Neural progenitor cell (in vitro differentiated cells): Measurements from ENCODE around the gene GDPGP1. TPM values are rescaled to one million over a fixed set of nuclear protein-coding genes. Genes with fewer than 3 reads are reported as not detected.
"Not testable (repeated sequence)": the region's sequence is repeated elsewhere in the genome, so short reads cannot be mapped to it uniquely, and the experiment has no call there.

Experiments used
- DNase-seq: peaks from one replicate; pipeline ENCODE4 v3.0.0-alpha.2; 2016; ENCODE audit warnings: low spot score
- H2AFZ ChIP-seq: fragments of 200-600 bp; sonication (generic); replicated peaks from 2 replicates; pipeline ENCODE4 v1.6.1; 2016; ENCODE audit warnings: antibody characterized with exemption
- H3F3A ChIP-seq: fragments of 200-600 bp; sonication (generic); 2 replicates; pipeline ENCODE4 v1.6.1; 2016; ENCODE audit warnings: antibody characterized with exemption, low read depth
- H3K27ac ChIP-seq: fragments of 200-600 bp; sonication (generic); 2 replicates; pipeline ENCODE4 v1.5.1; 2016; ENCODE audit warnings: mild to moderate bottlenecking
- H3K27me3 ChIP-seq: fragments of 200-600 bp; sonication (generic); 2 replicates; pipeline ENCODE4 v1.6.1; 2016; ENCODE audit warnings: mild to moderate bottlenecking, moderate library complexity
- H3K36me3 ChIP-seq: fragments of 200-600 bp; sonication (generic); 2 replicates; pipeline ENCODE4 v1.5.1; 2016
- H3K4me1 ChIP-seq: fragments of 200-600 bp; sonication (generic); 2 replicates; pipeline ENCODE4 v1.6.1; 2016; ENCODE audit warnings: mixed run types
- H3K4me2 ChIP-seq: fragments of 200-600 bp; sonication (generic); 2 replicates; pipeline ENCODE4 v1.6.1; 2016
- H3K4me3 ChIP-seq: fragments of 200-600 bp; sonication (generic); 2 replicates; pipeline ENCODE4 v1.5.1; 2016
- H3K79me2 ChIP-seq: fragments of 200-600 bp; sonication (generic); 2 replicates; pipeline ENCODE4 v1.6.1; 2016; ENCODE audit warnings: low read depth
- H3K9ac ChIP-seq: fragments of 200-600 bp; sonication (generic); 2 replicates; pipeline ENCODE4 v1.6.1; 2016
- H3K9me3 ChIP-seq: fragments of 200-600 bp; sonication (generic); 2 replicates; pipeline ENCODE4 v1.5.1; 2016; ENCODE audit warnings: low read depth
- H4K20me1 ChIP-seq: fragments of 200-600 bp; sonication (generic); 2 replicates; pipeline ENCODE4 v1.6.1; 2016; ENCODE audit warnings: low read depth
- H3K27ac Mint-ChIP-seq: 3 replicates; pipeline ENCODE4 v1.8.0; 2021; ENCODE audit warnings: mixed read lengths
- H3K27me3 Mint-ChIP-seq: 2 replicates; pipeline ENCODE4 v1.8.0; 2022; ENCODE audit warnings: low read depth, mild to moderate bottlenecking, inconsistent platforms, moderate library complexity, mixed read lengths; ENCODE audit not compliant: insufficient read depth
- H3K36me3 Mint-ChIP-seq: 3 replicates; pipeline ENCODE4 v1.8.0; 2021; ENCODE audit warnings: mixed read lengths
- H3K4me1 Mint-ChIP-seq: 3 replicates; pipeline ENCODE4 v1.8.0; 2021; ENCODE audit warnings: mixed read lengths
- H3K4me3 Mint-ChIP-seq: 3 replicates; pipeline ENCODE4 v1.8.0; 2021; ENCODE audit warnings: mild to moderate bottlenecking, moderate library complexity, mixed read lengths
- H3K9me3 Mint-ChIP-seq: 3 replicates; pipeline ENCODE4 v1.8.0; 2020; ENCODE audit warnings: mixed read lengths
- CTCF ChIP-seq: fragments of 200-600 bp; sonication (generic); IDR thresholded peaks from 2 replicates; pipeline ENCODE4 v1.5.1; 2017; ENCODE audit warnings: antibody characterized with exemption, mild to moderate bottlenecking
- EZH2 ChIP-seq: fragments of 200-600 bp; sonication (generic); IDR thresholded peaks from 2 replicates; pipeline ENCODE4 v1.6.1; 2017; ENCODE audit warnings: antibody characterized with exemption, mild to moderate bottlenecking, moderate library complexity
- EZH2phosphoT487 ChIP-seq: fragments of 200-600 bp; sonication (generic); IDR thresholded peaks from 2 replicates; pipeline ENCODE4 v1.6.1; 2017; ENCODE audit warnings: antibody characterized with exemption
- total RNA-seq: library from RNA; depleted of rRNA; stranded (reverse); fragments of >200 nt; gene quantifications from 2 replicates; pipeline ENCODE4 v1.2.3, GENCODE V29; 2015; ENCODE audit warnings: low replicate concordance

Gene GDPGP1
- total RNA-seq, 1 donor from 2014 or later, result 0.67 TPM

- TF ChIP-seq CTCF (no peak), EZH2phosphoT487 (no peak), EZH2 (no peak)
- Histone ChIP-seq H3K9ac (no peak overlapping the region), H4K20me1 (peaks cover 34% of the 10 kb centered on the region), H3K27me3 (no peaks in the 10 kb centered on the region), H3K27ac (peak overlapping the region; percentile 18), H2AFZ (no peak overlapping the region), H3F3A (peaks cover 17% of the 10 kb centered on the region), H3K4me3 (peak overlapping the region; percentile 58), H3K9me3 (no peaks in the 10 kb centered on the region), H3K36me3 (peaks cover 3% of the 10 kb centered on the region), H3K79me2 (peaks cover 60% of the 10 kb centered on the region), H3K4me2 (peak overlapping the region; percentile 86), H3K4me1 (peaks cover 24% of the 10 kb centered on the region)
- Mint-ChIP-seq H3K4me1 (peaks cover 27% of the 10 kb centered on the region), H3K36me3 (peaks cover 25% of the 10 kb centered on the region), H3K4me3 (peak overlapping the region; percentile 68), H3K27ac (no peak overlapping the region), H3K9me3 (no peaks in the 10 kb centered on the region), H3K27me3 (peaks cover 2% of the 10 kb centered on the region)
- peak; percentile 64 for DNase-seq
Measured at GRCh38 chr15:90268415-90268814, 34.4 kb downstream of the GDPGP1 start.

GRCh38 chr15:90270502-90271150 is 36.6 kb downstream of the GDPGP1 start:
- Histone ChIP-seq H4K20me1 (peaks cover 34% of the 10 kb centered on the region), H3K27ac (no peak overlapping the region), H3K9ac (no peak overlapping the region), H2AFZ (no peak overlapping the region), H3K27me3 (no peaks in the 10 kb centered on the region), H3K4me2 (no peak overlapping the region), H3K36me3 (peaks cover 3% of the 10 kb centered on the region), H3F3A (peaks cover 17% of the 10 kb centered on the region), H3K4me1 (peaks cover 20% of the 10 kb centered on the region), H3K9me3 (no peaks in the 10 kb centered on the region), H3K4me3 (no peak overlapping the region), H3K79me2 (peaks cover 60% of the 10 kb centered on the region)
- Mint-ChIP-seq H3K27ac (no peak overlapping the region), H3K9me3 (peaks cover 2% of the 10 kb centered on the region), H3K27me3 (peaks cover 2% of the 10 kb centered on the region), H3K4me1 (peaks cover 22% of the 10 kb centered on the region), H3K4me3 (no peak overlapping the region), H3K36me3 (peaks cover 33% of the 10 kb centered on the region)
- DNase-seq, result no peak
- no peak for TF ChIP-seq EZH2
- TF ChIP-seq EZH2phosphoT487, result no peak
- TF ChIP-seq CTCF, result no peak

GRCh38 chr15:90271459-90272166 is 37.6 kb downstream of the GDPGP1 start:
- Mint-ChIP-seq H3K27ac (no peak overlapping the region), H3K9me3 (peaks cover 2% of the 10 kb centered on the region), H3K27me3 (no peaks in the 10 kb centered on the region), H3K4me3 (no peak overlapping the region), H3K4me1 (peaks cover 20% of the 10 kb centered on the region), H3K36me3 (peaks cover 37% of the 10 kb centered on the region)
- Histone ChIP-seq H3K4me2 (no peak overlapping the region), H3K9ac (no peak overlapping the region), H4K20me1 (peaks cover 32% of the 10 kb centered on the region), H3K27ac (no peak overlapping the region), H3K4me3 (no peak overlapping the region), H3K79me2 (peaks cover 50% of the 10 kb centered on the region), H2AFZ (no peak overlapping the region), H3K9me3 (no peaks in the 10 kb centered on the region), H3K4me1 (peaks cover 17% of the 10 kb centered on the region), H3K27me3 (no peaks in the 10 kb centered on the region), H3K36me3 (peaks cover 3% of the 10 kb centered on the region), H3F3A (peaks cover 17% of the 10 kb centered on the region)
- TF ChIP-seq EZH2 (no peak), EZH2phosphoT487 (no peak), CTCF (no peak)
- DNase-seq, result no peak

- not testable (repeated sequence) for H3K9me3 ChIP-seq, H3K9me3 Mint-ChIP-seq, H3K79me2 ChIP-seq, H3K27me3 Mint-ChIP-seq, H4K20me1 ChIP-seq, H2AFZ ChIP-seq, H3K4me1 Mint-ChIP-seq, H3K27me3 ChIP-seq, H3K27ac ChIP-seq, H3K4me2 ChIP-seq, H3K4me3 Mint-ChIP-seq, H3K4me3 ChIP-seq, H3K27ac Mint-ChIP-seq, H3K36me3 ChIP-seq, H3K4me1 ChIP-seq, DNase-seq, H3K9ac ChIP-seq
- peaks cover 12% of the 10 kb centered on the region for H3K36me3 Mint-ChIP-seq
- peaks cover 13% of the 10 kb centered on the region for H3F3A ChIP-seq
Measured at GRCh38 chr15:90278467-90278866, 44.5 kb downstream of the GDPGP1 start.

GRCh38 chr15:90280743-90281142 is 46.7 kb downstream of the GDPGP1 start:
- not testable (repeated sequence) for H2AFZ ChIP-seq, H3K27ac Mint-ChIP-seq, H3K9me3 Mint-ChIP-seq, H3K9ac ChIP-seq, H3K27me3 Mint-ChIP-seq, H3K27ac ChIP-seq, H4K20me1 ChIP-seq, H3K36me3 ChIP-seq, DNase-seq, H3K4me3 Mint-ChIP-seq, H3K36me3 Mint-ChIP-seq, H3K27me3 ChIP-seq, H3K4me1 Mint-ChIP-seq, H3K9me3 ChIP-seq, H3K4me3 ChIP-seq, H3K79me2 ChIP-seq, H3K4me1 ChIP-seq
- Histone ChIP-seq H3K4me2 (peak overlapping the region; percentile 50), H3F3A (peaks cover 13% of the 10 kb centered on the region)
